Psoas muscle (tissue), 8 donors: ENCODE results near the gene INO80. TPM values are rescaled to one million over a fixed set of nuclear protein-coding genes. Genes with fewer than 3 reads are reported as not detected.

Experiments
- ATAC-seq, 4 donors: fragments of 200-7000 bp; cut with Tn5 transposase; one replicate each; pipeline ENCODE4 v1.9.1; 2020; ENCODE audit warnings: moderate library complexity in 3 of 4, mild to moderate bottlenecking in 2 of 4
- DNase-seq, 2 donors: peaks; one replicate each; pipeline ENCODE4 v3.0.0-alpha.2; 2020
- H3K27ac ChIP-seq: fragments of 200-600 bp; one replicate; pipeline ENCODE4 v1.8.0; 2022
- H3K27me3 ChIP-seq, 3 donors: fragments of 200-600 bp in 1 of 3; one replicate each; pipeline versions ENCODE4 v1.6.1 to v1.8.0; 2013 to 2022; ENCODE audit warnings: low read length in 2 of 3, mild to moderate bottlenecking in 2 of 3, moderate library complexity in 1 of 3; ENCODE audit not compliant: insufficient read depth in 3 of 3
- H3K36me3 ChIP-seq, 2 donors: fragments of 200-600 bp in 1 of 2; one replicate each; pipeline versions ENCODE4 v1.6.1 to v1.8.0; 2013 to 2022; ENCODE audit warnings: low read depth in 1 of 2, mild to moderate bottlenecking in 1 of 2, moderate library complexity in 1 of 2; ENCODE audit not compliant: insufficient read depth in 1 of 2
- H3K4me1 ChIP-seq: fragments of 200-600 bp; one replicate; pipeline ENCODE4 v1.8.0; 2022
- H3K4me3 ChIP-seq: fragments of 200-600 bp; one replicate; pipeline ENCODE4 v1.8.0; 2022; ENCODE audit warnings: mild to moderate bottlenecking
- H3K9me3 ChIP-seq: fragments of 200-600 bp; one replicate; pipeline ENCODE4 v1.8.0; 2022
- CTCF ChIP-seq: fragments of 200-600 bp; IDR thresholded peaks from one replicate; pipeline ENCODE4 v1.8.0; 2022; ENCODE audit warnings: antibody characterized with exemption
- WGBS, 3 donors: extraction: QIAGEN DNeasy Blood & Tissue Kit; methylation state at CpG; one replicate each; pipeline versions ENCODE4 v1.1.6 to v1.1.7; 2013; 5-methylcytosine and 5-hydroxymethylcytosine counted together
- intact Hi-C, 2 donors: fragments of 100-400 bp; cut with DNase I; formaldehyde crosslinking; loops; one replicate each; pipeline versions ENCODE4 v1.11.0 to v1.14.2; 2022
- polyA plus RNA-seq, 3 donors: library from polyadenylated mRNA; stranded (reverse); fragments of 200-250 nt; gene quantifications; one replicate each; pipeline ENCODE4 v1.2.3, GENCODE V29; 2013
- total RNA-seq, 4 donors: library from RNA; stranded (reverse); fragmentation: NEBNext Ultra II Directional in 2 of 4; extraction: Animal tissue kit (Norgen Biotek cat#: 25700) in 2 of 4; gene quantifications; one replicate each; pipeline versions ENCODE4 v1.2.1 to v1.2.4, GENCODE V29; 2021 to 2023
- donor health status: healthy with polysubstance abuse.
- donor health status: DM: no; HTN: no; CAD: no; lungs with moderate emphysema.
- donor health status: Bipolar disorder and iron deficiency.
- donor health status: healthy.
- donor health status: DM: yes; HTN: yes; CAD: no.
- donor health status: DM: no; HTN: no; CAD: no.
- donor health status: DM: no; HTN: no; CAD: no.
- donor health status: DM: yes; HTN: yes; CAD: no.

INO80 gene
- total and polyA plus RNA-seq, 7 donors: 12.4 to 30.5 (median 20.1) TPM

DNA sequence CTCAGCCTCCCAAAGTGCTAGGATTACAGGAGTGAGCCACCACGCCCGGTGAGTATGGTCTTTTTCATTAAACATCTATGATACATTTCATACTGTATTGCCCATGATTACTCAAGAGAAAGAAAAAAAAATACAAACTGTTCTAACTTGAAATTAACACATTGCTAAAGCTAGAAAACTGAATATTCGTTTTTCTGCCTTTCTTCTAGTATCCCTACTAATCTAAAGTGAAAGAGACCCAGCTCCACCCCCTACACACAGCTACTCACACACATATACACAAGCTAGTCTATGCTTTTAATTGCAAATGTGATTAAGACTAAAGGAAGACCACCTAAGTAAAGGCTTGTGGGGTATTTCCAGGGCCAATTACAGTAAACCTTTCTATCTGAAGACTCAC, 43.1 kb downstream of the INO80 start:
- no peak overlapping the region for H3K4me3 ChIP-seq
- peaks cover 11 to 99% of the 10 kb centered on the region in 2 donors for H3K36me3 ChIP-seq
- no peak for TF ChIP-seq CTCF
- no peak overlapping the region for H3K27ac ChIP-seq
- DNase-seq: no peak
- WGBS, 3 donors: 96 to 99% (median 96%) methylated on average over 3 of the region's 3 CpGs
- no peaks in the 10 kb centered on the region for H3K9me3 ChIP-seq
- no peaks in the 10 kb centered on the region for H3K27me3 ChIP-seq
- no peak for ATAC-seq
- H3K4me1 ChIP-seq: no peaks in the 10 kb centered on the region
- intact Hi-C loops: no loop called here

GRCh38 chr15:41072013-41072412, 44.1 kb downstream of the INO80 start:
- ATAC-seq: no peak
- peaks cover 11 to 99% of the 10 kb centered on the region in 2 donors for H3K36me3 ChIP-seq
- H3K27ac ChIP-seq: no peak overlapping the region
- no peaks in the 10 kb centered on the region for H3K27me3 ChIP-seq
- TF ChIP-seq CTCF: no peak
- intact Hi-C loops: no loop called here
- no peak overlapping the region for H3K4me3 ChIP-seq
- 95% methylated on average over 3 of the region's 3 CpGs for WGBS, 3 donors
- no peaks in the 10 kb centered on the region for H3K4me1 ChIP-seq
- no peaks in the 10 kb centered on the region for H3K9me3 ChIP-seq
- DNase-seq: no peak

GRCh38 chr15:41066516-41066915, 49.6 kb downstream of the INO80 start:
- no peaks in the 10 kb centered on the region for H3K27me3 ChIP-seq
- no peak for TF ChIP-seq CTCF
- H3K4me1 ChIP-seq: no peaks in the 10 kb centered on the region
- H3K27ac ChIP-seq: no peak overlapping the region
- DNase-seq: no peak
- no peak for ATAC-seq
- intact Hi-C loops: no loop called here
- peaks cover 5 to 97% of the 10 kb centered on the region in 2 donors for H3K36me3 ChIP-seq
- H3K4me3 ChIP-seq: no peak overlapping the region
- 90 to 92% (median 91%) methylated on average over 7 of the region's 7 CpGs for WGBS, 3 donors
- H3K9me3 ChIP-seq: peaks cover 8% of the 10 kb centered on the region

- intact Hi-C loops: no loop called here
- peaks cover 13 to 97% of the 10 kb centered on the region in 2 donors for H3K36me3 ChIP-seq
Observed at GRCh38 chr15:41061667-41062066, 54.4 kb downstream of the INO80 start.

More at GRCh38 chr15:41061667-41062066, 54.4 kb downstream of the INO80 start:
- H3K9me3 ChIP-seq: peaks cover 15% of the 10 kb centered on the region
- WGBS, 3 donors: 98% methylated on average over 2 of the region's 2 CpGs
- DNase-seq: no peak
- no peaks in the 10 kb centered on the region for H3K27me3 ChIP-seq
- H3K4me1 ChIP-seq: no peaks in the 10 kb centered on the region
- no peak overlapping the region for H3K27ac ChIP-seq
- ATAC-seq: no peak
- TF ChIP-seq CTCF: no peak
- H3K4me3 ChIP-seq: no peak overlapping the region
